NCI-H146 treated with DMSO at 0.1 percent for 48 hours (cell line): ENCODE data around the gene VTI1A.

ENCODE experiments used
- DNase-seq: peaks from one replicate; lab custom pipeline; 2025; ENCODE audit not compliant: unreplicated experiment; lab: John Stamatoyannopoulos, UW

The VTI1A gene

GRCh38 chr10:112823007-112823406 is 376.0 kb downstream of the VTI1A start:
- DNase-seq, result no peak

- DNase-seq, result no peak
These were observed 376.6 kb downstream of the VTI1A start for GRCh38 chr10:112823604-112824003.

- no peak for DNase-seq
These were observed 379.1 kb downstream of the VTI1A start for GRCh38 chr10:112826018-112826697.

GRCh38 chr10:112827086-112827485 is 380.1 kb downstream of the VTI1A start:
- no peak for DNase-seq

GRCh38 chr10:112827951-112828350 is 380.9 kb downstream of the VTI1A start:
- DNase-seq, result no peak

- no peak for DNase-seq
These were observed 384.8 kb downstream of the VTI1A start for GRCh38 chr10:112831859-112832258.

GRCh38 chr10:112832361-112832878 is 385.4 kb downstream of the VTI1A start:
- DNase-seq, result no peak

GRCh38 chr10:112832959-112833358 is 385.9 kb downstream of the VTI1A start:
- DNase-seq, result no peak

GRCh38 chr10:112834751-112835181 is 387.8 kb downstream of the VTI1A start:
- DNase-seq, result no peak

GRCh38 chr10:112835217-112835715 is 388.3 kb downstream of the VTI1A start:
- no peak for DNase-seq

- DNase-seq, result peak; percentile 61
These were observed 389.0 kb downstream of the VTI1A start for GRCh38 chr10:112835944-112836451.

- DNase-seq, result no peak
These were observed 391.9 kb downstream of the VTI1A start for GRCh38 chr10:112838784-112839481.

GRCh38 chr10:112839928-112840654 is 393.1 kb downstream of the VTI1A start:
- DNase-seq, result no peak

GRCh38 chr10:112841549-112841948 is 394.5 kb downstream of the VTI1A start:
- no peak for DNase-seq

- DNase-seq, result no peak
These were observed 395.9 kb downstream of the VTI1A start for GRCh38 chr10:112842832-112843360.

- DNase-seq, result no peak
These were observed 396.6 kb downstream of the VTI1A start for GRCh38 chr10:112843623-112844022.

- no peak for DNase-seq
These were observed 397.9 kb downstream of the VTI1A start for GRCh38 chr10:112844681-112845544.

- no peak for DNase-seq
These were observed 400.8 kb downstream of the VTI1A start for GRCh38 chr10:112847778-112848177.

- DNase-seq, result no peak
These were observed 401.2 kb downstream of the VTI1A start for GRCh38 chr10:112848228-112848627.

GRCh38 chr10:112848868-112849430 is 401.9 kb downstream of the VTI1A start:
- no peak for DNase-seq
